ENCODE results near the gene GAS1. TPM values are rescaled to one million over a fixed set of nuclear protein-coding genes. Genes with fewer than 3 reads are reported as not detected.

Gene GAS1
- total RNA-seq, 1 experiment from 2014 or later = 0.07 TPM

- CTCF ChIA-PET = no interaction called here
- DNase-seq (ENCODE audit: low read depth, low spot score) (no peak), ATAC-seq (no peak)
- Histone ChIP-seq H3K27ac (ENCODE audit: low read depth, low read length) (no peak overlapping the region), H3K79me2 (ENCODE audit: insufficient read depth, low read length) (no peaks in the 10 kb centered on the region), H3K9me2 (ENCODE audit: insufficient read depth) (no peaks in the 10 kb centered on the region), H3K4me1 (ENCODE audit: control insufficient read depth in 1 of 2, insufficient read depth in 2 of 2, low read length in 2 of 2) (no peaks in the 10 kb centered on the region), H3K4me2 (ENCODE audit: low read length) (no peak overlapping the region), H3K36me3 (ENCODE audit: control insufficient read depth in 1 of 2, insufficient read depth in 2 of 2, low read length in 2 of 2) (no peaks in the 10 kb centered on the region), H3K9ac (ENCODE audit: low read length) (no peak overlapping the region), H2AFZ (ENCODE audit: low read depth, low read length, poor library complexity, severe bottlenecking) (no peak overlapping the region), H4K20me1 (ENCODE audit: insufficient read depth) (no peaks in the 10 kb centered on the region), H3K27me3 (ENCODE audit: insufficient read depth, low read length) (peaks cover 16% of the 10 kb centered on the region), H3K4me3 (replicated peaks in 1 of 2; ENCODE audit: low read depth in 1 of 2, low read length in 2 of 2) (no peak overlapping the region), H3K9me3 (ENCODE audit: control insufficient read depth in 1 of 2, insufficient read depth in 1 of 2, low read depth in 1 of 2, low read length in 2 of 2) (no peaks in the 10 kb centered on the region)
- BruUV-seq (replicated peaks) = no TSS peak
- intact Hi-C loops (cut with micrococcal nuclease) = no loop called here
- POLR2A ChIA-PET = no interaction called here
- RAD21 ChIA-PET (ENCODE audit: low non-redundant PET in 1 of 2, low total read pairs in 2 of 2, uncharacterized antibody in 2 of 2, unreplicated experiment in 2 of 2) = no interaction called here
- TF ChIP-seq ATF3 (IDR thresholded peaks at IDR 0.05) (no peak), SP1 (IDR thresholded peaks at IDR 0.05; ENCODE audit: low read depth) (no peak), SRF (IDR thresholded peaks at IDR 0.05; ENCODE audit: low read depth) (no peak), POLR2A (IDR thresholded peaks at IDR 0.05; ENCODE audit: borderline replicate concordance, extremely low read depth, insufficient read depth, insufficient read length) (no peak), REST (IDR thresholded peaks at IDR 0.05; ENCODE audit: low read depth) (no peak), ZNF274 (IDR thresholded peaks at IDR 0.05; ENCODE audit: low read depth, low read length) (no peak), YY1 (IDR thresholded peaks at IDR 0.05; ENCODE audit: extremely low read depth, insufficient replicate concordance, low read depth, low read length) (no peak), JUND (IDR thresholded peaks at IDR 0.05) (no peak), CBX3 (IDR thresholded peaks at IDR 0.05; ENCODE audit: low read depth) (no peak), ELF1 (IDR thresholded peaks at IDR 0.05; ENCODE audit: borderline replicate concordance, low read depth) (no peak), ZBTB33 (IDR thresholded peaks at IDR 0.05; ENCODE audit: extremely low read depth, insufficient replicate concordance, low read length) (no peak), CEBPB (IDR thresholded peaks at IDR 0.05; ENCODE audit: low read depth) (no peak), SIN3A (IDR thresholded peaks at IDR 0.05; ENCODE audit: low read depth) (no peak)
Observed at GRCh38 chr9:86991077-86991476, 43.8 kb upstream of the GAS1 start.

Data from HCT116 (cell line).